ENCODE results near the gene TLX3. TPM values are rescaled to one million over a fixed set of nuclear protein-coding genes. Genes with fewer than 3 reads are reported as not detected.
"Not testable (repeated sequence)": the region's sequence is repeated elsewhere in the genome, so short reads cannot be mapped to it uniquely, and the experiment has no call there.

Gene TLX3
- total and polyA plus RNA-seq, 11 donors, result 0.15 TPM; not detected in 10

DNA sequence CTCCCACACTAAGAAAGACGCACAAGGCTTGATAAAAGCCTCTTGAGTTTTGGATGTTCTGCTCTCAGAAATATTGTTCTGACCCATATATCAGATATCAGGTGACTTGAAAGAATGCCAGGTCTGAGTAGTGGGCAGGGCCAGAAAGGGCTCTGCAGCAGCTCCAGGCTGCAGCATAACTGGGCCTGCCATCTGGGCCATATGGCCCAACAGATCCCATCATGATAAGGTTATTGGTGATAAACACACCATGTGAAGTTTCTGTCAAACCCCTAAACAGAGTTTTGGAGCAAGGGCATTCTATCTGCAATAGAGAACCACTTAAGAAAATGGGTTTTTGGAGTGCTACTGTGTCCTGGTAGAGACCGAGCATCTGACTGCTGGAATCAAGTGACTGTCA is 48.8 kb downstream of the TLX3 start:
- WGBS, 4 donors, result 73 to 80% (median 77%) methylated on average over 2 of the region's 2 CpGs
- TF ChIP-seq, protein P1, sequence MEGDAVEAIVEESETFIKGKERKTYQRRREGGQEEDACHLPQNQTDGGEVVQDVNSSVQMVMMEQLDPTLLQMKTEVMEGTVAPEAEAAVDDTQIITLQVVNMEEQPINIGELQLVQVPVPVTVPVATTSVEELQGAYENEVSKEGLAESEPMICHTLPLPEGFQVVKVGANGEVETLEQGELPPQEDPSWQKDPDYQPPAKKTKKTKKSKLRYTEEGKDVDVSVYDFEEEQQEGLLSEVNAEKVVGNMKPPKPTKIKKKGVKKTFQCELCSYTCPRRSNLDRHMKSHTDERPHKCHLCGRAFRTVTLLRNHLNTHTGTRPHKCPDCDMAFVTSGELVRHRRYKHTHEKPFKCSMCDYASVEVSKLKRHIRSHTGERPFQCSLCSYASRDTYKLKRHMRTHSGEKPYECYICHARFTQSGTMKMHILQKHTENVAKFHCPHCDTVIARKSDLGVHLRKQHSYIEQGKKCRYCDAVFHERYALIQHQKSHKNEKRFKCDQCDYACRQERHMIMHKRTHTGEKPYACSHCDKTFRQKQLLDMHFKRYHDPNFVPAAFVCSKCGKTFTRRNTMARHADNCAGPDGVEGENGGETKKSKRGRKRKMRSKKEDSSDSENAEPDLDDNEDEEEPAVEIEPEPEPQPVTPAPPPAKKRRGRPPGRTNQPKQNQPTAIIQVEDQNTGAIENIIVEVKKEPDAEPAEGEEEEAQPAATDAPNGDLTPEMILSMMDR (IDR thresholded peaks at IDR 0.05), result no peak
- TF ChIP-seq POLR2A (IDR thresholded peaks at IDR 0.05), result no peak

DNA sequence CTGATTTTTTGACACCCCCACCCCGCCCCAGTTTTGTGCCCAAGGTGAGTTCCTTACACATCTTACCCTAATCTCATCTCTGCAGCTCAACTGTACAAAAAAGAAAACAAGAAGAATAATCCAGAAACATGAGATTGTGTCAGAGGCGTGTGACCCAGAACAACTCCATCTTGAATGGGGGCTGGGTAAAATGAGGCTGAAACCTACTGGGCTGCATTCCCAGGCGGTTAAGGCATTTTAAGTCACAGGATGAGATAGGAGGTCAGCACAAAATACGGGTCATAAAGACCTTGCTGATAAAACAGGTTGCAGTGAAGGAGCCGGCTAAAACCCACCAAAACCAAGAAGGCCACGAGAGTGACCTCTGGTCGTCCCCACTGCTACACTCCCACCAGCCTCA is 52.1 kb downstream of the TLX3 start:
- H3K4me1 ChIP-seq; H3K36me3 ChIP-seq; ATAC-seq; intact Hi-C loops (cut with DNase I); H3K4me3 ChIP-seq; DNase-seq; H3K27me3 ChIP-seq; H3K27ac ChIP-seq; H3K9me3 ChIP-seq: not testable (repeated sequence)
- WGBS, 4 donors, result 64 to 73% (median 70%) methylated on average over 7 of the region's 7 CpGs

More for the DNA sequence above, 48.8 kb downstream of the TLX3 start:
- H3K4me1 ChIP-seq, result no peaks in the 10 kb centered on the region
- no peaks in the 10 kb centered on the region for H3K27me3 ChIP-seq
- H3K27ac ChIP-seq, result no peak overlapping the region
- DNase-seq (no peak), ATAC-seq (no peak)
- H3K4me3 ChIP-seq, result no peak overlapping the region
- H3K9me3 ChIP-seq, result no peaks in the 10 kb centered on the region
- H3K36me3 ChIP-seq, result no peaks in the 10 kb centered on the region
- intact Hi-C loops (cut with DNase I), result no loop called here

Other genes starting within 250 kb of the TLX3 start
- 100 to 1,000 TPM; 240 to 569 (median 442) TPM for gene NPM1, start 78.6 kb downstream of the TLX3 start, total RNA-seq
- gene NPM1, start 78.6 kb downstream of the TLX3 start, polyA plus RNA-seq, result 1,000 to 10,000 TPM in 1 of 2 donors, 100 to 1,000 TPM in 1; 417 to 1,458 TPM
- 10 to 100 TPM in 7 of 9 donors, 1 to 10 TPM in 2; 6.8 to 63.0 (median 23.1) TPM for gene FGF18, start 110.4 kb downstream of the TLX3 start, total RNA-seq
- 1 to 10 TPM; 3.4 to 5.5 TPM for gene FGF18, start 110.4 kb downstream of the TLX3 start, polyA plus RNA-seq